Keratinocyte (primary cell): ENCODE data around the gene FAM241A. TPM values are rescaled to one million over a fixed set of nuclear protein-coding genes. Genes with fewer than 3 reads are reported as not detected.
"Not testable (repeated sequence)": the region's sequence is repeated elsewhere in the genome, so short reads cannot be mapped to it uniquely, and the experiment has no call there.

Source experiments
- DNase-seq: peaks from one replicate; pipeline ENCODE4 v3.0.0-alpha.2; 2011; ENCODE audit warnings: low read depth, missing footprints, low spot score
- FAIRE-seq: peaks from 2 replicates; lab custom pipeline; 2011; peaks lifted over from hg19 to GRCh38; lab: Jason Lieb, UNC
- H2AFZ ChIP-seq: 2 replicates; pipeline ENCODE4 v1.6.0; 2012; ENCODE audit warnings: low read length, control low read depth, inconsistent platforms; ENCODE audit not compliant: control insufficient read depth
- H3K27ac ChIP-seq: 2 replicates; pipeline ENCODE4 v1.5.1; 2011; ENCODE audit warnings: low read length; ENCODE audit not compliant: control insufficient read depth, insufficient read depth
- H3K27me3 ChIP-seq: 3 replicates; pipeline ENCODE4 v1.6.0; 2011; ENCODE audit warnings: low read length; ENCODE audit not compliant: control insufficient read depth, insufficient read depth; ENCODE audit errors: extremely low read depth
- H3K36me3 ChIP-seq, 2 experiments: 2 replicates in 1 of 2; 3 replicates in 1 of 2; pipeline ENCODE4 v1.5.1; 2011; ENCODE audit warnings: low read length in 2 of 2, mild to moderate bottlenecking in 1 of 2; ENCODE audit not compliant: control insufficient read depth in 2 of 2, insufficient read depth in 2 of 2; ENCODE audit errors: extremely low read depth in 1 of 2
- H3K4me1 ChIP-seq: 3 replicates; pipeline ENCODE4 v1.5.1; 2011; ENCODE audit warnings: low read length; ENCODE audit not compliant: control insufficient read depth, insufficient read depth; ENCODE audit errors: extremely low read depth
- H3K4me2 ChIP-seq: 3 replicates; pipeline ENCODE4 v1.6.0; 2011; ENCODE audit warnings: low read depth, low read length; ENCODE audit not compliant: control insufficient read depth, insufficient read depth; ENCODE audit errors: extremely low read depth
- H3K4me3 ChIP-seq, 3 experiments: fragments of 200-600 bp in 1 of 3; sonication (generic) in 1 of 3; 2 replicates in 2 of 3; 3 replicates in 1 of 3; pipeline ENCODE4 v1.5.1; 2011 to 2016; ENCODE audit warnings: low read length in 3 of 3, mild to moderate bottlenecking in 3 of 3, control low read depth in 2 of 3, inconsistent platforms in 1 of 3, low read depth in 1 of 3, mixed read lengths in 1 of 3, mixed run types in 1 of 3, moderate library complexity in 1 of 3; ENCODE audit not compliant: control insufficient read depth in 2 of 3, insufficient read depth in 2 of 3; ENCODE audit errors: extremely low read depth in 1 of 3
- H3K79me2 ChIP-seq: 2 replicates; pipeline ENCODE4 v1.6.0; 2012; ENCODE audit warnings: low read length; ENCODE audit not compliant: control insufficient read depth, insufficient read depth
- H3K9ac ChIP-seq: 3 replicates; pipeline ENCODE4 v1.6.0; 2011; ENCODE audit warnings: low read length; ENCODE audit not compliant: control insufficient read depth, insufficient read depth; ENCODE audit errors: extremely low read depth
- H3K9me1 ChIP-seq: 3 replicates; pipeline ENCODE4 v1.6.0; 2011; ENCODE audit warnings: low read length; ENCODE audit not compliant: control insufficient read depth, insufficient read depth; ENCODE audit errors: extremely low read depth
- H3K9me3 ChIP-seq: 2 replicates; pipeline ENCODE4 v1.5.1; 2012; ENCODE audit warnings: low read depth, low read length; ENCODE audit not compliant: control insufficient read depth
- H4K20me1 ChIP-seq: 3 replicates; pipeline ENCODE4 v1.6.0; 2011; ENCODE audit warnings: low read length; ENCODE audit not compliant: control insufficient read depth, insufficient read depth; ENCODE audit errors: extremely low read depth
- EZH2 ChIP-seq: IDR thresholded peaks from one replicate; pipeline ENCODE4 v1.6.1; 2012; ENCODE audit warnings: inconsistent platforms, mild to moderate bottlenecking, low read length, moderate library complexity
- dilution Hi-C: fragments of 300-500 bp; cut with MboI; formaldehyde crosslinking; loops from one replicate; pipeline ENCODE4 v1.7.0; 2020; ENCODE audit warnings: low sequenced_read_pairs; ENCODE audit not compliant: extremely low pct_ligation_motif_present
- polyA plus RNA-seq, 5 experiments: library from polyadenylated mRNA; depleted of rRNA in 3 of 5; stranded (reverse) in 3 of 5; stranded (forward) in 1 of 5; unstranded in 1 of 5; fragments of >200 nt; gene quantifications; 1 replicate in 1 of 5; 2 replicates in 3 of 5; 3 replicates in 1 of 5; pipeline versions ENCODE4 v1.2.1 to v1.2.3, GENCODE V29; 2011 to 2012; ENCODE audit warnings: missing spikeins in 2 of 5, low read depth in 1 of 5, low replicate concordance in 1 of 5
- TF ChIP-seq, protein P1 (sequence below), 3 experiments: IDR thresholded peaks in 1 of 3; conservative IDR thresholded peaks in 1 of 3; optimal IDR thresholded peaks in 1 of 3; 2 replicates in 2 of 3; 3 replicates in 1 of 3; pipeline versions ENCODE3 to v1.5.1; 2011; ENCODE audit warnings: low read length in 3 of 3, mild to moderate bottlenecking in 3 of 3, moderate library complexity in 2 of 3, control low read depth in 1 of 3, inconsistent platforms in 1 of 3; ENCODE audit not compliant: insufficient read depth in 2 of 3; ENCODE audit errors: extremely low read depth in 1 of 3

The FAM241A gene
- polyA plus RNA-seq, 1 donor (not counting 4 experiments of a cell fraction or from before 2014, with no cell fraction given): 2.9 TPM

DNA sequence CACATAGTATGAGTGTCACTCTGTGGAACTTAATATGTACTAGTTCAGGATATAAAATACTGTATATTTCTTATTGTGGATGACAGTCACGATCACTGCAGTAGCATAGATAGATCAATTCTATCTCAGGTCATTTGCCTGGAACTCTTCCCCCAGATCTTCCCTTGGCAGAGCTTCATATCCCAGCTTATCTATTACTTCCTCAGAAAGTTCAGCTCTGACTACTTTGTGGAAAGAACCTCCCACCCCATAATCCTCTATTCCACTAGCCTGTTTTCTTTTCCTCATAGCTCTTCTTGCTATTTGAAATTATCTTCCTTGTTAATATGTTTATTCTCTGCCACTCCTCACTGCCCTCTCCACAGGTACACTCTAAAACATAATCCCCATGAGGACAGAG is 10.9 kb downstream of the FAM241A start:
- DNase-seq: no peak
- Histone ChIP-seq H3K4me3 (no peak overlapping the region), H3K27me3 (no peaks in the 10 kb centered on the region), H3K9ac (no peak overlapping the region), H4K20me1 (no peaks in the 10 kb centered on the region), H3K9me1 (no peaks in the 10 kb centered on the region), H3K79me2 (peaks cover 3% of the 10 kb centered on the region), H3K9me3 (no peaks in the 10 kb centered on the region), H3K36me3 (no peaks in the 10 kb centered on the region), H3K4me2 (no peak overlapping the region), H3K4me1 (peaks cover 3% of the 10 kb centered on the region), H3K27ac (no peak overlapping the region), H2AFZ (no peak overlapping the region)
- dilution Hi-C loops: no loop called here
- no peak for TF ChIP-seq EZH2
- TF ChIP-seq, protein P1, sequence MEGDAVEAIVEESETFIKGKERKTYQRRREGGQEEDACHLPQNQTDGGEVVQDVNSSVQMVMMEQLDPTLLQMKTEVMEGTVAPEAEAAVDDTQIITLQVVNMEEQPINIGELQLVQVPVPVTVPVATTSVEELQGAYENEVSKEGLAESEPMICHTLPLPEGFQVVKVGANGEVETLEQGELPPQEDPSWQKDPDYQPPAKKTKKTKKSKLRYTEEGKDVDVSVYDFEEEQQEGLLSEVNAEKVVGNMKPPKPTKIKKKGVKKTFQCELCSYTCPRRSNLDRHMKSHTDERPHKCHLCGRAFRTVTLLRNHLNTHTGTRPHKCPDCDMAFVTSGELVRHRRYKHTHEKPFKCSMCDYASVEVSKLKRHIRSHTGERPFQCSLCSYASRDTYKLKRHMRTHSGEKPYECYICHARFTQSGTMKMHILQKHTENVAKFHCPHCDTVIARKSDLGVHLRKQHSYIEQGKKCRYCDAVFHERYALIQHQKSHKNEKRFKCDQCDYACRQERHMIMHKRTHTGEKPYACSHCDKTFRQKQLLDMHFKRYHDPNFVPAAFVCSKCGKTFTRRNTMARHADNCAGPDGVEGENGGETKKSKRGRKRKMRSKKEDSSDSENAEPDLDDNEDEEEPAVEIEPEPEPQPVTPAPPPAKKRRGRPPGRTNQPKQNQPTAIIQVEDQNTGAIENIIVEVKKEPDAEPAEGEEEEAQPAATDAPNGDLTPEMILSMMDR (optimal IDR thresholded peaks at IDR 0.05 in 1 of 3, IDR thresholded peaks at IDR 0.05 in 1 of 3, conservative IDR thresholded peaks at IDR 0.05 in 1 of 3; ENCODE audit: extremely low read depth in 1 of 3, insufficient read depth in 2 of 3, low read length in 3 of 3): no peak
- FAIRE-seq: no peak

DNA sequence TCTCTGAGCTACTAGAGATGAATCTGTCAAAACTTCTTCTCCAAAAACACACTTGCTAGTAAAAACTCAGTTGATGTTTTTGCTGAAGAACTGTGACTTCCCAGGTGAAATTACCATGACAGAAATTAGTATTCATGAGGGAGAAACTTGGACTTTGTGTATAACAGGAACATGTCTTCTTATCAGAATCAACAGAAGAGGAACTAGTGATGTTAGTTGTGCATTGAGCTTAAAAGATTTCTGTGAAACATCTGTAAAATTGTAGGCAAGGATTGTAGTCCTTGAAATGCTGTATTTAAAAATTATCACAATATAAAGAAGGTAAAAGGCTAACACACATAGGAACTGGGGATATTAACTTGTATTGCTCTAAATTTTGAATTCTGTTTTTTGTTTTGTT is 11.3 kb downstream of the FAM241A start:
- H3K4me2 ChIP-seq: no peak overlapping the region
- H3K27ac ChIP-seq: no peak overlapping the region
- no peak overlapping the region for H2AFZ ChIP-seq
- peaks cover 3% of the 10 kb centered on the region for H3K79me2 ChIP-seq
- no peaks in the 10 kb centered on the region for H3K9me3 ChIP-seq
- no peak for FAIRE-seq
- dilution Hi-C loops: no loop called here
- H3K27me3 ChIP-seq: no peaks in the 10 kb centered on the region
- peaks cover 3% of the 10 kb centered on the region for H3K4me1 ChIP-seq
- no peaks in the 10 kb centered on the region for H4K20me1 ChIP-seq
- TF ChIP-seq EZH2: no peak
- TF ChIP-seq, protein P1 (optimal IDR thresholded peaks at IDR 0.05 in 1 of 3, IDR thresholded peaks at IDR 0.05 in 1 of 3, conservative IDR thresholded peaks at IDR 0.05 in 1 of 3; ENCODE audit: extremely low read depth in 1 of 3, insufficient read depth in 2 of 3, low read length in 3 of 3): no peak
- H3K9ac ChIP-seq: no peak overlapping the region
- no peak overlapping the region for H3K4me3 ChIP-seq
- no peak for DNase-seq
- H3K36me3 ChIP-seq: no peaks in the 10 kb centered on the region
- no peaks in the 10 kb centered on the region for H3K9me1 ChIP-seq

DNA sequence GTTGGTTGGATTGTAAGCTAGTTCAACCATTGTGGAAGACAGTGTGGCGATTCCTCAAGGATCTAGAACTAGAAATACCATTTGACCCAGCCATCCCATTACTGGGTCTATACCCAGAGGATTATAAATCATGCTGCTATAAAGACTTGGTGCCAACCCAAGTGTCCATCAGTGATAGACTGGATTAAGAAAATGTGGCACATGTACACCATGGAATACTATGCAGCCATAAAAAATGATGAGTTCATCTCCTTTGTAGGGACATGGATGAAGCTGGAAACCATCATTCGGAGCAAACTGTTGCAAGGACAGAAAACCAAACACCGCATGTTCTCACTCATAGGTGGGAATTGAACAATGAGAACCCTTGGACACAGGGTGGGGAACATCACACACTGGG is 18.5 kb downstream of the FAM241A start:
- H4K20me1 ChIP-seq, H3K4me3 ChIP-seq, DNase-seq, H3K79me2 ChIP-seq, H3K9me3 ChIP-seq, H2AFZ ChIP-seq, H3K4me2 ChIP-seq, H3K27me3 ChIP-seq, H3K9ac ChIP-seq, FAIRE-seq, H3K27ac ChIP-seq, dilution Hi-C loops, H3K36me3 ChIP-seq, H3K9me1 ChIP-seq: not testable (repeated sequence)
- peaks cover 13% of the 10 kb centered on the region for H3K4me1 ChIP-seq
